Measurements from ENCODE around the gene MOB3A.

Gene MOB3A

DNA sequence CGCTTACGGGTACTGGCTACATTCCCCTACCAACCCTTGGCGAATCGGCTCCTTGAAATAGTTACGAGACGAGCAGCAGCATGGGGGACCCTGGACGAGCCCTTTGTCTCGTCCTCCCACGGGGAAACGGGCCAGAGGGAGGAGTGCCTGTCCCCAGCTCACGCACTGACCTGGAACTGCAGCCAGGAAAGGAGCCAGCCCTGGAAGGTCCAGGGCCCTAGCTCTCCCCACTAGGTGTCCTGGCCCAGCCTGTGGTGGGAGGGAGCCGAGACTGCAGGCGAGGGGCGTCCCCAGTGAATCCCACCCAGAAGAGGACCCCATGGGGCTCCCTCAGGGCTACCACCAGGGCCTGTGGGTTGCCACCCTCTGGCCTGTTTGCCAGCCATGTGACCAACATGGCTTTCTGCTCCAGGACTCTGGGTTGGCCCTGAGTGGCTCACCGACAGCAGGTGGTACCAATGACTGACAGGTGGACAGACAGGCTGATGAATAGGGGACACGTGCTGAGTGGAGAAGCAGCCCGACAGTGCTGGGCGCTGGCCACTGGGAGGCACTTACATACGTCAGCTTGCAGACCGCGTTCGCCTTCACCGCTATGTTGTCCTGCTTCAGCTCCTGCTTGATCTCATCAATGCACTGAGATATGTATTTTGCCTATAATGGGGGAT lies 42.1 kb upstream of the MOB3A start:
- Histone ChIP-seq H3K4me1 (ENCODE audit: insufficient read depth, low read length) (no peaks in the 10 kb centered on the region), H3K4me3 (ENCODE audit: low read depth in 1 of 2, low read length in 2 of 2) (no peak overlapping the region), H3K27me3 (ENCODE audit: insufficient read depth, low read length, poor library complexity) (no peaks in the 10 kb centered on the region), H2AFZ (ENCODE audit: low read depth, low read length) (no peak overlapping the region), H3K9ac (ENCODE audit: low read depth, low read length) (no peak overlapping the region), H3K36me3 (ENCODE audit: insufficient read depth, low read length) (peaks cover 55% of the 10 kb centered on the region), H3K79me2 (ENCODE audit: insufficient read depth, low read length) (peaks cover 75% of the 10 kb centered on the region), H3K9me3 (ENCODE audit: insufficient read depth, low read length, severe bottlenecking) (no peaks in the 10 kb centered on the region), H4K20me1 (ENCODE audit: insufficient read depth, low read length) (peaks cover 39% of the 10 kb centered on the region), H3K27ac (ENCODE audit: low read length) (no peak overlapping the region), H3K4me2 (ENCODE audit: insufficient read depth, low read length) (no peak overlapping the region)
- no peak for ATAC-seq (ENCODE audit: insufficient read depth, low read depth)
- no peak for DNase-seq
- TF ChIP-seq EZH2 (IDR thresholded peaks at IDR 0.05; ENCODE audit: borderline replicate concordance, low read depth, low read length, severe bottlenecking), result no peak
- TF ChIP-seq, protein P1, sequence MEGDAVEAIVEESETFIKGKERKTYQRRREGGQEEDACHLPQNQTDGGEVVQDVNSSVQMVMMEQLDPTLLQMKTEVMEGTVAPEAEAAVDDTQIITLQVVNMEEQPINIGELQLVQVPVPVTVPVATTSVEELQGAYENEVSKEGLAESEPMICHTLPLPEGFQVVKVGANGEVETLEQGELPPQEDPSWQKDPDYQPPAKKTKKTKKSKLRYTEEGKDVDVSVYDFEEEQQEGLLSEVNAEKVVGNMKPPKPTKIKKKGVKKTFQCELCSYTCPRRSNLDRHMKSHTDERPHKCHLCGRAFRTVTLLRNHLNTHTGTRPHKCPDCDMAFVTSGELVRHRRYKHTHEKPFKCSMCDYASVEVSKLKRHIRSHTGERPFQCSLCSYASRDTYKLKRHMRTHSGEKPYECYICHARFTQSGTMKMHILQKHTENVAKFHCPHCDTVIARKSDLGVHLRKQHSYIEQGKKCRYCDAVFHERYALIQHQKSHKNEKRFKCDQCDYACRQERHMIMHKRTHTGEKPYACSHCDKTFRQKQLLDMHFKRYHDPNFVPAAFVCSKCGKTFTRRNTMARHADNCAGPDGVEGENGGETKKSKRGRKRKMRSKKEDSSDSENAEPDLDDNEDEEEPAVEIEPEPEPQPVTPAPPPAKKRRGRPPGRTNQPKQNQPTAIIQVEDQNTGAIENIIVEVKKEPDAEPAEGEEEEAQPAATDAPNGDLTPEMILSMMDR (IDR thresholded peaks at IDR 0.05; ENCODE audit: borderline replicate concordance, extremely low read depth, low read length, poor library complexity, severe bottlenecking), result no peak

DNA sequence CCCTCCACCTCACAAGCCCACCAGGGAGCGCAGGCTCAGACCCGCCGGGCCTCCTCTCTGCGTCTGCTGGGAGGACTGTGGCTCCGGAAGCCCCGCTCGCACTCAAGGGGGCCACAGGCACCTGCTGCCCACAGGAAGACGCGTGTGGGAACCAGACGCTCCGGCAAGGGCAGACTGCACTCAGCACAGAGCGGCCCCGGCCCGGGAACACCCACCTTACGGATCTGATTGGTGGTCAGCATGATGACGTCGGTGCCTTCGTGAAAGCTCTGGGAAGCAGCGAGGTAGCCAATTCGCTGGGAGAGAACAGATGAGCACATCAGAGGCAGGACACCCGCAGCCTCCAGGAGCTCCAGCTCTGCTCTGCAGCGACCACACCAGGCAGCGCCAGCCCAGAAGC lies 40.7 kb upstream of the MOB3A start:
- peaks cover 52% of the 10 kb centered on the region for H4K20me1 ChIP-seq (ENCODE audit: insufficient read depth, low read length)
- H3K9me3 ChIP-seq (ENCODE audit: insufficient read depth, low read length, severe bottlenecking), result no peaks in the 10 kb centered on the region
- TF ChIP-seq, protein P1 (IDR thresholded peaks at IDR 0.05; ENCODE audit: borderline replicate concordance, extremely low read depth, low read length, poor library complexity, severe bottlenecking), result no peak
- TF ChIP-seq EZH2 (IDR thresholded peaks at IDR 0.05; ENCODE audit: borderline replicate concordance, low read depth, low read length, severe bottlenecking), result no peak
- no peaks in the 10 kb centered on the region for H3K4me1 ChIP-seq (ENCODE audit: insufficient read depth, low read length)
- H3K27ac ChIP-seq (ENCODE audit: low read length), result no peak overlapping the region
- no peaks in the 10 kb centered on the region for H3K27me3 ChIP-seq (ENCODE audit: insufficient read depth, low read length, poor library complexity)
- no peak for DNase-seq
- H3K4me3 ChIP-seq (ENCODE audit: low read depth in 1 of 2, low read length in 2 of 2), result no peak overlapping the region
- H3K36me3 ChIP-seq (ENCODE audit: insufficient read depth, low read length), result peaks cover 66% of the 10 kb centered on the region
- no peak overlapping the region for H2AFZ ChIP-seq (ENCODE audit: low read depth, low read length)
- H3K4me2 ChIP-seq (ENCODE audit: insufficient read depth, low read length), result no peak overlapping the region
- H3K79me2 ChIP-seq (ENCODE audit: insufficient read depth, low read length), result peaks cover 75% of the 10 kb centered on the region
- H3K9ac ChIP-seq (ENCODE audit: low read depth, low read length), result no peak overlapping the region
- no peak for ATAC-seq (ENCODE audit: insufficient read depth, low read depth)

DNA sequence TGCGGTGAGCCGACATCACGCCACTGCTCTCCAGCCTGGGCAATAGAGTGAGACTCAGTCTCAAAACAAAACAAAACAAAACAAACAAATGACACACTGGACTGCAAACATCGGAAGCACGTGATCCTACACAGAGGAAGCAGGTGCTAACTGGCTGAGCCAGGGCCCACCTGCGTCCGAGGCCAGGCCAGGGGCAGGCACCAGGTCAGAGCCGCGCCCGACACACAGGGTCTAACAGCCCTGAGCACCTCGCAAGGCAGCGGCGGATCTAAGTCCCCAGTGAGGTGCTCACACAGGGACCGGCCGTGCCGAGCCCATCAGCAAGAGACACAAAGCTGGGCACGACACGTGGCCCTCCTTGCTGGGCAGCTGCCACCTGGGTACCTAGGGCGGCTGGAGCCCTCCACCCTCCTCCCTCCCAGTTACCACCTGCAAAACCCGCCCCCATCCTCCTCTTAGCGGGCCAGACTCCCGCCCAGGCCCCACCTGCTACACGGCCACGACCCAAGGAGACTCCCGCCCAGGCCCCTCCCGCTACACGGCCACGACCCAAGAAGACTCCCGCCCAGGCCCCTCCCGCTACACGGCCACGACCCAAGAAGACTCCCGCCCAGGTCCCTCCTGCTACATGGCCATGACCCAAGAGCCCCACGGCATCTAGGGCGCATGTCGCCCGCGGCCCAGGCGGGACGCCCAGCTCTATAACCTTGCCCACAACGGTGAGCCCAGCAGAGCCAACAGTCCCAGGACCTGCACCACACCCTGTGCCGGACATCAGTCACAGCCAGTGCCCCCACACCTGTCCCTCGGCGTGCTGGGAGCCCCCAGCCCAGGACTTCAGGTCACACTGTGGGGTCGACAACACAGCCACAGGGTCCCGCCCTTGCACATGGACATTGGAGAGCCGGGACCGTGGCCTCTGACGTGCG lies 39.6 kb upstream of the MOB3A start:
- Histone ChIP-seq H3K4me1 (ENCODE audit: insufficient read depth, low read length) (no peaks in the 10 kb centered on the region), H3K4me2 (ENCODE audit: insufficient read depth, low read length) (no peak overlapping the region), H3K27ac (ENCODE audit: low read length) (no peak overlapping the region), H3K27me3 (ENCODE audit: insufficient read depth, low read length, poor library complexity) (no peaks in the 10 kb centered on the region), H3K36me3 (ENCODE audit: insufficient read depth, low read length) (peaks cover 77% of the 10 kb centered on the region), H3K9me3 (ENCODE audit: insufficient read depth, low read length, severe bottlenecking) (no peaks in the 10 kb centered on the region), H3K79me2 (ENCODE audit: insufficient read depth, low read length) (peaks cover 73% of the 10 kb centered on the region), H3K4me3 (ENCODE audit: low read depth in 1 of 2, low read length in 2 of 2) (no peak overlapping the region), H3K9ac (ENCODE audit: low read depth, low read length) (no peak overlapping the region), H2AFZ (ENCODE audit: low read depth, low read length) (no peak overlapping the region), H4K20me1 (ENCODE audit: insufficient read depth, low read length) (peaks cover 58% of the 10 kb centered on the region)
- DNase-seq (no peak), ATAC-seq (ENCODE audit: insufficient read depth, low read depth) (no peak)
- TF ChIP-seq, protein P1 (IDR thresholded peaks at IDR 0.05; ENCODE audit: borderline replicate concordance, extremely low read depth, low read length, poor library complexity, severe bottlenecking), result no peak

All from DND-41 (cell line).